ENCODE results near the gene CBFA2T2.

DNA sequence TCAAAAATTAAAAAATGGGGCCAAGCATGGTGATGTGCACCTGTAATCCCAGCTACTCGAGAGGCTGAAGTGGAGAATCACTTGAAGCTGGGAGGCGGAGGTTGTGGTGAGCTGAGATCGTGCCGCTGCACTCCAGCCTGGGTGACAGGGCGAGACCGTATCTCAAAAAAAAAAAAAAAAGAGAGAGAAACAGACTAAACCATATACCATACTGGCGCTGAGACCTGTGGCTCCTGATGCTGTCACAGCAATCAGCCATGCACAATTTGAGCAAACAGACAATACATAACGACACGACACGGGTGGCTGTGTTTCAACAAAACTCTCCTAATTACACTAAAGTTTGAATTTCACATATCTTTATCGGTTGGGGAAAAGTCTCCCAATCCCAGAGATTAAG, 14.9 kb upstream of the CBFA2T2 start:
- TF ChIP-seq, protein P1, sequence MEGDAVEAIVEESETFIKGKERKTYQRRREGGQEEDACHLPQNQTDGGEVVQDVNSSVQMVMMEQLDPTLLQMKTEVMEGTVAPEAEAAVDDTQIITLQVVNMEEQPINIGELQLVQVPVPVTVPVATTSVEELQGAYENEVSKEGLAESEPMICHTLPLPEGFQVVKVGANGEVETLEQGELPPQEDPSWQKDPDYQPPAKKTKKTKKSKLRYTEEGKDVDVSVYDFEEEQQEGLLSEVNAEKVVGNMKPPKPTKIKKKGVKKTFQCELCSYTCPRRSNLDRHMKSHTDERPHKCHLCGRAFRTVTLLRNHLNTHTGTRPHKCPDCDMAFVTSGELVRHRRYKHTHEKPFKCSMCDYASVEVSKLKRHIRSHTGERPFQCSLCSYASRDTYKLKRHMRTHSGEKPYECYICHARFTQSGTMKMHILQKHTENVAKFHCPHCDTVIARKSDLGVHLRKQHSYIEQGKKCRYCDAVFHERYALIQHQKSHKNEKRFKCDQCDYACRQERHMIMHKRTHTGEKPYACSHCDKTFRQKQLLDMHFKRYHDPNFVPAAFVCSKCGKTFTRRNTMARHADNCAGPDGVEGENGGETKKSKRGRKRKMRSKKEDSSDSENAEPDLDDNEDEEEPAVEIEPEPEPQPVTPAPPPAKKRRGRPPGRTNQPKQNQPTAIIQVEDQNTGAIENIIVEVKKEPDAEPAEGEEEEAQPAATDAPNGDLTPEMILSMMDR (IDR thresholded peaks at IDR 0.05): no peak
- TF ChIP-seq POLR2A (IDR thresholded peaks at IDR 0.05): no peak
